Activated B cell treated with CpG ODN at 0.5 μM for 24 hours (primary cell): Measurements from ENCODE around the gene RABEPK. TPM values are rescaled to one million over a fixed set of nuclear protein-coding genes. Genes with fewer than 3 reads are reported as not detected.
"Not testable (repeated sequence)": the region's sequence is repeated elsewhere in the genome, so short reads cannot be mapped to it uniquely, and the experiment has no call there.

Experiments
- ATAC-seq: fragments of 200-7000 bp; cut with Tn5 transposase; one replicate; pipeline ENCODE4 v1.10.0; 2021; ENCODE audit warnings: low read depth, mild to moderate bottlenecking, moderate library complexity
- CTCF ChIA-PET: fragments of 350-600 bp; sonication (Branson Sonifier 250); formaldehyde crosslinking; loops from one replicate; lab custom pipeline; 2021; ENCODE audit warnings: antibody characterized with exemption; lab: Charles Lee
- POLR2A ChIA-PET: fragments of 350-600 bp; sonication (Branson Sonifier 250); formaldehyde crosslinking; loops from one replicate; lab custom pipeline; 2021; ENCODE audit warnings: antibody characterized with exemption; lab: Charles Lee
- DNase-seq: peaks from one replicate; pipeline ENCODE4 v3.0.0; 2022
- H3K27ac Mint-ChIP-seq: one replicate; pipeline ENCODE4 v1.8.0; 2020; ENCODE audit warnings: mixed read lengths
- H3K27me3 Mint-ChIP-seq: one replicate; pipeline ENCODE4 v1.8.0; 2021; ENCODE audit warnings: mixed read lengths
- H3K36me3 Mint-ChIP-seq: one replicate; pipeline ENCODE4 v1.8.0; 2021; ENCODE audit warnings: low read depth, mixed read lengths
- H3K4me1 Mint-ChIP-seq: one replicate; pipeline ENCODE4 v1.8.0; 2021; ENCODE audit warnings: mixed read lengths
- H3K4me3 Mint-ChIP-seq: one replicate; pipeline ENCODE4 v1.8.0; 2020; ENCODE audit warnings: mild to moderate bottlenecking, mixed read lengths
- H3K9me3 Mint-ChIP-seq: one replicate; pipeline ENCODE4 v1.8.0; 2020; ENCODE audit warnings: mixed read lengths
- intact Hi-C: fragments of 100-400 bp; cut with micrococcal nuclease; formaldehyde crosslinking; loops from one replicate; pipeline ENCODE4 v1.15.1; 2024
- total RNA-seq: library from RNA; stranded (reverse); gene quantifications from 2 replicates; pipeline ENCODE4 v1.2.3, GENCODE V29; 2022
- TF ChIP-seq, protein P1 (sequence below): fragments of 200-600 bp; IDR thresholded peaks from one replicate; pipeline ENCODE4 v1.8.0; 2022; ENCODE audit warnings: antibody characterized with exemption, mild to moderate bottlenecking

RABEPK gene
- total RNA-seq, 1 donor from 2014 or later = 19.1 TPM

DNA sequence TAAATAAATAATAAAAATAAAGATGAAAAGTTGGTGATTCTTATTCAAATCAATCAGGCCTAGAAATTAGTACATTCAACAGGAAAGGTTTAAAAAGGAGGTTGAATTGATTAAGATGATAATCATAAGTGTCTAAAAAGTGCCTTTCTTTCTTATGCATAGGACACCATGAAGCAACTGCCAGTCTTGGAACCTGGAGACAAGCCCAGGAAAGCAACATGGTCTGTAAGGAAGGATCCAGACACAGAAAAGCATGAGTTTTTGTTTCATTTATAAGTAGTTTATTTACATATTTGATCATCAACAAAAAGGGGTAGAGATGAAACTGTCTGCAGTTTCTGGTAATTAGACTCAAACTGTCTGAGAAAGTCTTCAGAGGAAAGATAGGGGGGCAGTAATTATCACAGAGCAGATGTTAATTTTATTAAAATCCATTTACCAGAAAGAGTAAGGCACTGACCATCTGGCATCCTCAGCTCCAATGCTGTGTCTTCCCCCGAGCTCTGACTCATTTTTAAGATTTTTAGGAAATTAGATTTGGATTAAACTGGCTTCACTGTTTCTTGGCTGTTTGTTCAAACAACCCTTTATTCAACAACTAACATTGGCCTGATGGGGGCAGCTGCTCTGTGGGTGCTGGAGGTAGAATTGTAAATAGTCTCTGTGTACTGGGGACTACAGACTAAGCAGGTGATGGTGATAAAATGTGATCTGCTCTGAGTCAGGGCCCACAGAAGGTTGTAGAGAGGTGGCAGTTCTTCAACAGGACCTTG lies 2.7 kb downstream of the RABEPK start:
- Mint-ChIP-seq H3K27me3 (no peaks in the 10 kb centered on the region), H3K36me3 (peaks cover 43% of the 10 kb centered on the region), H3K4me3 (no peak overlapping the region), H3K4me1 (peaks cover 11% of the 10 kb centered on the region), H3K9me3 (no peaks in the 10 kb centered on the region), H3K27ac (no peak overlapping the region)
- intact Hi-C loops = no loop called here
- TF ChIP-seq, protein P1, sequence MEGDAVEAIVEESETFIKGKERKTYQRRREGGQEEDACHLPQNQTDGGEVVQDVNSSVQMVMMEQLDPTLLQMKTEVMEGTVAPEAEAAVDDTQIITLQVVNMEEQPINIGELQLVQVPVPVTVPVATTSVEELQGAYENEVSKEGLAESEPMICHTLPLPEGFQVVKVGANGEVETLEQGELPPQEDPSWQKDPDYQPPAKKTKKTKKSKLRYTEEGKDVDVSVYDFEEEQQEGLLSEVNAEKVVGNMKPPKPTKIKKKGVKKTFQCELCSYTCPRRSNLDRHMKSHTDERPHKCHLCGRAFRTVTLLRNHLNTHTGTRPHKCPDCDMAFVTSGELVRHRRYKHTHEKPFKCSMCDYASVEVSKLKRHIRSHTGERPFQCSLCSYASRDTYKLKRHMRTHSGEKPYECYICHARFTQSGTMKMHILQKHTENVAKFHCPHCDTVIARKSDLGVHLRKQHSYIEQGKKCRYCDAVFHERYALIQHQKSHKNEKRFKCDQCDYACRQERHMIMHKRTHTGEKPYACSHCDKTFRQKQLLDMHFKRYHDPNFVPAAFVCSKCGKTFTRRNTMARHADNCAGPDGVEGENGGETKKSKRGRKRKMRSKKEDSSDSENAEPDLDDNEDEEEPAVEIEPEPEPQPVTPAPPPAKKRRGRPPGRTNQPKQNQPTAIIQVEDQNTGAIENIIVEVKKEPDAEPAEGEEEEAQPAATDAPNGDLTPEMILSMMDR = no peak
- ChIA-PET POLR2A (interaction anchor here (1.1 kb wide), 1 partner anchor 38 kb away, joined by 4 read pairs; the partner anchor contains the start of gene HSPA5), CTCF (no interaction called here)
- DNase-seq (no peak), ATAC-seq (no peak)

DNA sequence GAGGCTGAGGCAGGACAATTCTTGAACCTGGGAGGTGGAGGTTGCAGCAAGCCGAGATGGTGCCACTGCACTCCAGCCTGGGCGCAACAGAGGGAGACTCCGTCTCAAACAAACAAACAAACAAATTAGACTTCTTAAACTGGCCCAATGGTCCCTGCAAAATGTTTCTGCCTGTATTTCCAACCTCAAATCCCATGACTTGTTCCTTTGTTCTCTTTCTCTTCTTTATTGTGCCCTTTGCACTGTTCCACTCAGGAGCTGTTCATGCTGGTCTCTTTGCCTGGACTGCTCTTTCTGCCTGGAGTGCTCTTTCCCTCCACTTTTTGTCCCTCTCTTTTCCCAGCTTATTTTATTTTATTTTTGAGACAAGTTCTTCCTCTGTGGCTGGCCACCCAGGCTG lies 4.1 kb downstream of the RABEPK start:
- Mint-ChIP-seq H3K4me1 (peaks cover 10% of the 10 kb centered on the region), H3K27ac (no peak overlapping the region), H3K27me3 (no peaks in the 10 kb centered on the region), H3K4me3 (no peak overlapping the region), H3K36me3 (peaks cover 54% of the 10 kb centered on the region), H3K9me3 (no peaks in the 10 kb centered on the region)
- CTCF ChIA-PET = no interaction called here
- POLR2A ChIA-PET = interaction anchor here (1.3 kb wide), 1 partner anchor 37 kb away, joined by 4 read pairs; the partner anchor contains the start of gene HSPA5
- TF ChIP-seq, protein P1 = no peak
- intact Hi-C loops = no loop called here
- DNase-seq (no peak), ATAC-seq (no peak)

DNA sequence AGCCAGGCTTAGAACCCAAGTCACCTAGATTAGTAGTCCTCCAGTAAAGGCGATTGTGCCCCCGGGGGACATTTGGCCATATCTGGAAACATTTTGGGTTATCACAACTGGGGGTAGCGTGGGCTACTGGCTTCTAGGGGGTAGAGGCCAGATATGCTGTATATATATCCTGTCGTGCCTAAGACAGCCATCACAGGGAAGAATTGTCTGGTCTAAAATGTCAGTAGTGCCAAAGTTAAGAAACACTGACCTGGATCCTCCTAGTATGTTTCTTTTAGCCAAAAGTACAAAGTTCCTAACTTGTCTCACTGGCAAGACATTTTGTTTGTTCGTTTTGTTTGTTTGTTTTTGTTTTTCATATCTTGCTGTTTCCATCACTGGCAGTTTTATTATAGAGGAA lies 13.8 kb downstream of the RABEPK start:
- H3K27ac Mint-ChIP-seq = no peak overlapping the region
- CTCF ChIA-PET = no interaction called here
- H3K4me3 Mint-ChIP-seq = no peak overlapping the region
- TF ChIP-seq, protein P1 = no peak
- intact Hi-C loops = no loop called here
- DNase-seq (no peak), ATAC-seq (no peak)
- H3K27me3 Mint-ChIP-seq = no peaks in the 10 kb centered on the region
- POLR2A ChIA-PET = no interaction called here
- peaks cover 52% of the 10 kb centered on the region for H3K36me3 Mint-ChIP-seq
- no peaks in the 10 kb centered on the region for H3K9me3 Mint-ChIP-seq
- no peaks in the 10 kb centered on the region for H3K4me1 Mint-ChIP-seq

DNA sequence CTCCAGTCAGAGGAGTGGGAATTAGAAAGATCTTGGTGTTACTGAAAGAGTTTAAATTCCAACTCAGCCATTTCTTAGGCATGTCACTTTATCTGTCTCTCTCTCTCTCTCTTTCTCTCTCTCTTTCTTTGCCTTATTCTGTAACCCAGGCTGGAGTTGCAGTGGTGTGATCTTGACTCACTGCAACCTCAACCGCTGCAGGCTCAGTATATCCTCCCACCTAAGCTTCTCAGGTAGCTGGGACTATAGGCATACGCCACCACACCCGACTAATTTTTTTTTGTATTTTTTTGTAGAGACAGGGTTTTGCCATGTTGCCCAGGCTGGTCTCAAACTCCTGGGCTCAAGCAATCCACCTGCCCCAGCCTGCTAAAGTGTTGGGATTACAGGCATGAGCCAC lies 18.3 kb downstream of the RABEPK start:
- TF ChIP-seq, protein P1 = no peak
- Mint-ChIP-seq H3K27ac (no peak overlapping the region), H3K9me3 (no peaks in the 10 kb centered on the region), H3K4me1 (no peaks in the 10 kb centered on the region), H3K36me3 (peaks cover 43% of the 10 kb centered on the region), H3K4me3 (no peak overlapping the region), H3K27me3 (no peaks in the 10 kb centered on the region)
- no peak for DNase-seq
- ChIA-PET CTCF (no interaction called here), POLR2A (no interaction called here)
- ATAC-seq = no peak
- intact Hi-C loops = no loop called here

DNA sequence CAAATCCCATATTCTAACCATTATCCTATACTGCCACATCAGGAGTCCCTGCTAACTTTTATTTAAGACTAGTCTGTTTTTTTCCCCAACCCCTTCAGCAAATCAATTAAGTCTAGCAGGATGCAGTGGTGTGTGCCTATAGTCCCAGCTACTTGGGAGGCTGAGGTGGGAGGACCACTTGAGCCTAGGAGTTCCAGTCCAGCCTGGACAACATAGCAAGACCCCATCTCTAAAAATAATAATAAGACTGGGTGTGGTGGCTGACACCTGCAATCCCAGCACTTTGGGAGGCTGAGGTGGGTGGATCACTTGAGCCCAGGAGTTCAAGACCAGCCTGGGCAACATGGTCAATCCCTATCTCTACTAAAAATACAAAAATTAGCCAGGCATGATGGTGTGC lies 24.5 kb downstream of the RABEPK start:
- H3K4me1 Mint-ChIP-seq, H3K27me3 Mint-ChIP-seq, H3K4me3 Mint-ChIP-seq, ATAC-seq, H3K27ac Mint-ChIP-seq, DNase-seq, CTCF ChIA-PET, intact Hi-C loops, H3K9me3 Mint-ChIP-seq: not testable (repeated sequence)
- H3K36me3 Mint-ChIP-seq = peaks cover 31% of the 10 kb centered on the region
- POLR2A ChIA-PET = interaction anchor here (1.2 kb wide), 1 partner anchor 17 kb away, joined by 3 read pairs; the partner anchor contains the start of gene HSPA5
